ENCODE results near the gene LMO2.
"Not testable (repeated sequence)": the region's sequence is repeated elsewhere in the genome, so short reads cannot be mapped to it uniquely, and the experiment has no call there.

Gene LMO2

GRCh38 chr11:33891714-33892327 lies at the start of gene LMO2:
LMO2 (minus strand) TSS chr11:33892076; CDS start chr11:33869716, 22,360 bp downstream.
- no peak within 1 kb of the TSS for H3K4me3 ChIP-seq

GRCh38 chr11:33940538-33940815 lies 48.6 kb upstream of the LMO2 start:
- Histone ChIP-seq H3K4me3 (no peak overlapping the region), H3K27ac (no peak overlapping the region)

More at GRCh38 chr11:33891714-33892327, at the start of gene LMO2:
- H3K27ac ChIP-seq = peak within 1 kb of the TSS in 1 of 21 experiments; percentile 3

- no peak overlapping the region for H3K4me3 ChIP-seq
These were observed 45.1 kb upstream of the LMO2 start for GRCh38 chr11:33936725-33937604.

GRCh38 chr11:33935461-33936456 lies 43.9 kb upstream of the LMO2 start:
- Histone ChIP-seq H3K27ac (no peak overlapping the region), H3K4me3 (no peak overlapping the region)

More at GRCh38 chr11:33936725-33937604, 45.1 kb upstream of the LMO2 start:
- H3K27ac ChIP-seq = peak overlapping the region in 4 of 21 experiments; percentile 15 to 60 (median 34)

GRCh38 chr11:33935005-33935404 lies 43.1 kb upstream of the LMO2 start:
- Histone ChIP-seq H3K4me3 (no peak overlapping the region), H3K27ac (no peak overlapping the region)

GRCh38 chr11:33934450-33934849 lies 42.6 kb upstream of the LMO2 start:
- no peak overlapping the region for H3K27ac ChIP-seq
- H3K4me3 ChIP-seq = no peak overlapping the region

GRCh38 chr11:33933602-33934001 lies 41.7 kb upstream of the LMO2 start:
- no peak overlapping the region for H3K27ac ChIP-seq
- no peak overlapping the region for H3K4me3 ChIP-seq

GRCh38 chr11:33932721-33933120 lies 40.8 kb upstream of the LMO2 start:
- H3K27ac ChIP-seq = peak overlapping the region in 1 of 21 experiments; percentile 46
- H3K4me3 ChIP-seq = no peak overlapping the region

GRCh38 chr11:33931739-33932366 lies 40.0 kb upstream of the LMO2 start:
- peak overlapping the region in 15 of 21 experiments; percentile 29 to 87 (median 71) for H3K27ac ChIP-seq

GRCh38 chr11:33931067-33931466 lies 39.2 kb upstream of the LMO2 start:
- Histone ChIP-seq H3K27ac (peak overlapping the region in 19 of 21 experiments; percentile 5 to 87 (median 69)), H3K4me3 (no peak overlapping the region)

More at GRCh38 chr11:33931739-33932366, 40.0 kb upstream of the LMO2 start:
- not testable (repeated sequence) for H3K4me3 ChIP-seq

GRCh38 chr11:33930317-33931021 lies 38.6 kb upstream of the LMO2 start:
- Histone ChIP-seq H3K27ac (peak overlapping the region in 20 of 21 experiments; percentile 23 to 88 (median 72)), H3K4me3 (no peak overlapping the region)

- H3K4me3 ChIP-seq = no peak overlapping the region
- no peak overlapping the region for H3K27ac ChIP-seq
These were observed 36.7 kb upstream of the LMO2 start for GRCh38 chr11:33928564-33928963.

GRCh38 chr11:33926671-33927552 lies 35.0 kb upstream of the LMO2 start:
- Histone ChIP-seq H3K4me3 (no peak overlapping the region), H3K27ac (no peak overlapping the region)

GRCh38 chr11:33924341-33924740 lies 32.5 kb upstream of the LMO2 start:
- Histone ChIP-seq H3K27ac (no peak overlapping the region), H3K4me3 (no peak overlapping the region)

- H3K27ac ChIP-seq = no peak overlapping the region
These were observed 31.8 kb upstream of the LMO2 start for GRCh38 chr11:33923626-33924025.

GRCh38 chr11:33920838-33921613 lies 29.1 kb upstream of the LMO2 start:
- Histone ChIP-seq H3K4me3 (no peak overlapping the region), H3K27ac (peak overlapping the region in 1 of 21 experiments; percentile 26)

More at GRCh38 chr11:33923626-33924025, 31.8 kb upstream of the LMO2 start:
- H3K4me3 ChIP-seq = no peak overlapping the region

- Histone ChIP-seq H3K27ac (no peak overlapping the region), H3K4me3 (no peak overlapping the region)
These were observed 27.8 kb upstream of the LMO2 start for GRCh38 chr11:33919645-33920044.
